ENCODE measurements around the gene NDUFS2.
"Not testable (repeated sequence)": the region's sequence is repeated elsewhere in the genome, so short reads cannot be mapped to it uniquely, and the experiment has no call there.

DNA sequence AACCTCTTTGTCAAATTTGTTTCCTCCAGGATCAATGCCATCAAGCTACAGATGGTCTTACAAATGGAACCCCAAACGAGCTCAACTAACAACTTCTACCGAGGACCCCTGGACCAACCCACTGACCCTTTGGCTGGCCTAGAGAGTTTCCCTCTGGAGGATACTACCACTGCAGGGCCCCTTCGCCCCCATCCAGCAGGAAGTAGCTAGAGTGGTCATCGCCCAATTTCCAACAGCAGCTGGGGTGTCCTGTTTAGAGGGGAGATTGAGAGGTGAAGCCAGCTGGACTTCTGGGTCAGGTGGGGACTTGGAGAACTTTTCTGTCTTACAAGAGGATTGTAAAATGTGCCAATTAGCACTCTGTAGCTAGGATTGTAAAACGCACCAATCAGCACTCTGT, 54.9 kb downstream of the NDUFS2 start:
- not testable (repeated sequence) for TF ChIP-seq POLR2A (conservative IDR thresholded peaks at IDR 0.05); STAT5A (IDR thresholded peaks at IDR 0.05; ENCODE audit: borderline replicate concordance, low read length); NCOA2 (IDR thresholded peaks at IDR 0.05; ENCODE audit: partially characterized antibody in 2 of 2); RNF2 (IDR thresholded peaks at IDR 0.05); RUNX1 (IDR thresholded peaks at IDR 0.05; ENCODE audit: low read depth); NR2C1 (IDR thresholded peaks at IDR 0.05); NR2C1 (tag; IDR thresholded peaks at IDR 0.05); ZNF764 (CRISPR knock-in tag; IDR thresholded peaks at IDR 0.05; ENCODE audit: low read depth); EP300 (IDR thresholded peaks at IDR 0.05; ENCODE audit: low read length)
- TF ChIP-seq, protein P1, sequence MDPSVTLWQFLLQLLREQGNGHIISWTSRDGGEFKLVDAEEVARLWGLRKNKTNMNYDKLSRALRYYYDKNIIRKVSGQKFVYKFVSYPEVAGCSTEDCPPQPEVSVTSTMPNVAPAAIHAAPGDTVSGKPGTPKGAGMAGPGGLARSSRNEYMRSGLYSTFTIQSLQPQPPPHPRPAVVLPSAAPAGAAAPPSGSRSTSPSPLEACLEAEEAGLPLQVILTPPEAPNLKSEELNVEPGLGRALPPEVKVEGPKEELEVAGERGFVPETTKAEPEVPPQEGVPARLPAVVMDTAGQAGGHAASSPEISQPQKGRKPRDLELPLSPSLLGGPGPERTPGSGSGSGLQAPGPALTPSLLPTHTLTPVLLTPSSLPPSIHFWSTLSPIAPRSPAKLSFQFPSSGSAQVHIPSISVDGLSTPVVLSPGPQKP (CRISPR knock-in tag; IDR thresholded peaks at IDR 0.05), result not testable (repeated sequence)
- TF ChIP-seq, protein P2, sequence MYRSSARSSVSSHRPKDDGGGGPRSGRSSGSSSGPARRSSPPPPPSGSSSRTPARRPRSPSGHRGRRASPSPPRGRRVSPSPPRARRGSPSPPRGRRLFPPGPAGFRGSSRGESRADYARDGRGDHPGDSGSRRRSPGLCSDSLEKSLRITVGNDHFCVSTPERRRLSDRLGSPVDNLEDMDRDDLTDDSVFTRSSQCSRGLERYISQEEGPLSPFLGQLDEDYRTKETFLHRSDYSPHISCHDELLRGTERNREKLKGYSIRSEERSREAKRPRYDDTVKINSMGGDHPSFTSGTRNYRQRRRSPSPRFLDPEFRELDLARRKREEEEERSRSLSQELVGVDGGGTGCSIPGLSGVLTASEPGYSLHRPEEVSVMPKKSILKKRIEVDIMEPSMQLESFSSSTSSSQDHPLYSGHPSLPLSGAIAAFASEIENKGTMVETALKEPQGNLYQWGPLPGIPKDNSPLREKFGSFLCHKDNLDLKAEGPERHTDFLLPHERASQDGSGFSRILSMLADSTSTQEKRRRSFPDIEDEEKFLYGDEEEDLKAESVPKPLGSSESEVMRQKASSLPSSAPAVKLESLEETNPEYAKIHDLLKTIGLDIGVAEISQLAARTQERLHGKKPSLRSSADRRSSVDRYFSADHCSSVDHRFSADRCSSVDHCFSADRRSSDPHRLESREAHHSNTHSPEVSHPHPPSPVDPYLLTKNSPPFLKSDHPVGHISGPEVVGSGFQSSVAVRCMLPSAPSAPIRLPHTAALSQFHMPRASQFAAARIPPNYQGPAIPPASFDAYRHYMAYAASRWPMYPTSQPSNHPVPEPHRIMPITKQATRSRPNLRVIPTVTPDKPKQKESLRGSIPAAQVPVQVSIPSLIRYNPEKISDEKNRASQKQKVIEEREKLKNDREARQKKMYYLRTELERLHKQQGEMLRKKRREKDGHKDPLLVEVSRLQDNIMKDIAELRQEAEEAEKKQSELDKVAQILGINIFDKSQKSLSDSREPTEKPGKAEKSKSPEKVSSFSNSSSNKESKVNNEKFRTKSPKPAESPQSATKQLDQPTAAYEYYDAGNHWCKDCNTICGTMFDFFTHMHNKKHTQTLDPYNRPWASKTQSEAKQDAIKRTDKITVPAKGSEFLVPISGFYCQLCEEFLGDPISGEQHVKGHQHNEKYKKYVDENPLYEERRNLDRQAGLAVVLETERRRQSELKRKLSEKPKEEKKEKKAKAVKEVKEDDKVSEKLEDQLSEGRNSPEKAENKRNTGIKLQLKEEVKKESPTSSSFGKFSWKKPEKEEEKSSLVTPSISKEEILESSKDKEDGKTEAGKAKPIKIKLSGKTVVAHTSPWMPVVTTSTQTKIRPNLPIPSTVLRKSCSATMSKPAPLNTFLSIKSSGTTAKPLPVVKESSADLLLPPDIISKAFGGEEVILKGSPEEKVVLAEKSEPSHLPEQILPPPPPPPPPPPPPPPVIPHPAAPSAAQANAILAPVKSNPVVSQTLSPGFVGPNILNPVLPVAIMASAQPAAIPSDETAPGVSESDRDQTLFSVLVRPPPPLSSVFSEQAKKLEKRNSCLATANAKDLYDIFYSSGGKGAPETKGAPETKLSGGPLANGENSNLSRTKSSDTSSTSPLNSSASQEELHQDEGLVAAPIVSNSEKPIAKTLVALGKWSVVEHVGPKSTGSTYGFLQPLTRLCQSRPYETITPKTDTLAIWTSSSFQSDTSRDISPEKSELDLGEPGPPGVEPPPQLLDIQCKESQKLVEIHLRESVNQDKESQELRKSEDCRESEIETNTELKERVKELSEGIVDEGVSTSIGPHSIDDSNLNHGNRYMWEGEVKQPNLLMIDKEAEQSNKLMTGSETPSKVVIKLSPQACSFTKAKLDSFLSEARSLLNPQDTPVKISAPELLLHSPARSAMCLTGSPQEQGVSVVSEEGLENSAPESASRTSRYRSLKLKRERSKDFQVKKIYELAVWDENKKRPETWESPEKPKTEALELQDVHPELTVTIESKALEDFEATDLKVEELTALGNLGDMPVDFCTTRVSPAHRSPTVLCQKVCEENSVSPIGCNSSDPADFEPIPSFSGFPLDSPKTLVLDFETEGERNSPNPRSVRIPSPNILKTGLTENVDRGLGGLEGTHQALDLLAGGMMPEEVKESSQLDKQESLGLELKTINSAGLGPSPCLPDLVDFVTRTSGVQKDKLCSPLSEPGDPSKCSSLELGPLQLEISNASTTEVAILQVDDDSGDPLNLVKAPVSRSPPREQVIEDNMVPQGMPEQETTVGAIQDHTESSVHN (IDR thresholded peaks at IDR 0.05; ENCODE audit: borderline replicate concordance in 1 of 2, low read depth in 1 of 2), result not testable (repeated sequence)
- TF ChIP-seq, protein P3, sequence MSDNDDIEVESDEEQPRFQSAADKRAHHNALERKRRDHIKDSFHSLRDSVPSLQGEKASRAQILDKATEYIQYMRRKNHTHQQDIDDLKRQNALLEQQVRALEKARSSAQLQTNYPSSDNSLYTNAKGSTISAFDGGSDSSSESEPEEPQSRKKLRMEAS (CRISPR knock-in tag; IDR thresholded peaks at IDR 0.05), result not testable (repeated sequence)
- TF ChIP-seq, protein P4, sequence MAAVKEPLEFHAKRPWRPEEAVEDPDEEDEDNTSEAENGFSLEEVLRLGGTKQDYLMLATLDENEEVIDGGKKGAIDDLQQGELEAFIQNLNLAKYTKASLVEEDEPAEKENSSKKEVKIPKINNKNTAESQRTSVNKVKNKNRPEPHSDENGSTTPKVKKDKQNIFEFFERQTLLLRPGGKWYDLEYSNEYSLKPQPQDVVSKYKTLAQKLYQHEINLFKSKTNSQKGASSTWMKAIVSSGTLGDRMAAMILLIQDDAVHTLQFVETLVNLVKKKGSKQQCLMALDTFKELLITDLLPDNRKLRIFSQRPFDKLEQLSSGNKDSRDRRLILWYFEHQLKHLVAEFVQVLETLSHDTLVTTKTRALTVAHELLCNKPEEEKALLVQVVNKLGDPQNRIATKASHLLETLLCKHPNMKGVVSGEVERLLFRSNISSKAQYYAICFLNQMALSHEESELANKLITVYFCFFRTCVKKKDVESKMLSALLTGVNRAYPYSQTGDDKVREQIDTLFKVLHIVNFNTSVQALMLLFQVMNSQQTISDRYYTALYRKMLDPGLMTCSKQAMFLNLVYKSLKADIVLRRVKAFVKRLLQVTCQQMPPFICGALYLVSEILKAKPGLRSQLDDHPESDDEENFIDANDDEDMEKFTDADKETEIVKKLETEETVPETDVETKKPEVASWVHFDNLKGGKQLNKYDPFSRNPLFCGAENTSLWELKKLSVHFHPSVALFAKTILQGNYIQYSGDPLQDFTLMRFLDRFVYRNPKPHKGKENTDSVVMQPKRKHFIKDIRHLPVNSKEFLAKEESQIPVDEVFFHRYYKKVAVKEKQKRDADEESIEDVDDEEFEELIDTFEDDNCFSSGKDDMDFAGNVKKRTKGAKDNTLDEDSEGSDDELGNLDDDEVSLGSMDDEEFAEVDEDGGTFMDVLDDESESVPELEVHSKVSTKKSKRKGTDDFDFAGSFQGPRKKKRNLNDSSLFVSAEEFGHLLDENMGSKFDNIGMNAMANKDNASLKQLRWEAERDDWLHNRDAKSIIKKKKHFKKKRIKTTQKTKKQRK (IDR thresholded peaks at IDR 0.05; ENCODE audit: borderline replicate concordance, low read depth, low read length), result not testable (repeated sequence)
